ENCODE results near the gene SUSD1.
A peak's percentile ranks its signal among the peaks of the same experiment; 100 is the strongest.

The SUSD1 gene

DNA sequence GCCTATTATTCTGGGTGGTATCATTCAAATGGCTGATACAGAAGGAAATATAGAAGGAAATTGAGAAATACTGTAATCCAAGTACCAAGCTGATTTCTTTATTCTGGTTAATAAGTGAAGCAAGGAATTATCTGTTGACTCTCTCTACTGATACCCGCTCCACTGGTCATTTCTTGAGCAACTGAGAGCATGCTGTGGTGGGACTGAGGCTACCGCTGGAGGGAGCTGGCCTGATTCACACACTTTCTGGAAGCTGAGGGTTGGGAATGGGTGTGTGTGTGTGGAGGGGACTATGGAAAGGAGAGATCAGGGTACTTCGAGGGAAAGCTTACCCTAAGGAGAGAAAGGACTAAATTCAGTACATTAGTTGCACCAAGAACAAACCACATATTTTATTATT, 174.4 kb downstream of the SUSD1 start:
- no peak for ATAC-seq (ENCODE audit: low read depth)
- peaks cover 19% of the 10 kb centered on the region for H3K4me1 Mint-ChIP-seq
- H3K27me3 Mint-ChIP-seq: no peaks in the 10 kb centered on the region
- H3K9me3 Mint-ChIP-seq: no peaks in the 10 kb centered on the region
- no peak overlapping the region for H3K27ac Mint-ChIP-seq
- no peak for DNase-seq (ENCODE audit: low spot score in 2 of 2)
- no peaks in the 10 kb centered on the region for H3K36me3 Mint-ChIP-seq
- no peak overlapping the region for H3K4me3 Mint-ChIP-seq

DNA sequence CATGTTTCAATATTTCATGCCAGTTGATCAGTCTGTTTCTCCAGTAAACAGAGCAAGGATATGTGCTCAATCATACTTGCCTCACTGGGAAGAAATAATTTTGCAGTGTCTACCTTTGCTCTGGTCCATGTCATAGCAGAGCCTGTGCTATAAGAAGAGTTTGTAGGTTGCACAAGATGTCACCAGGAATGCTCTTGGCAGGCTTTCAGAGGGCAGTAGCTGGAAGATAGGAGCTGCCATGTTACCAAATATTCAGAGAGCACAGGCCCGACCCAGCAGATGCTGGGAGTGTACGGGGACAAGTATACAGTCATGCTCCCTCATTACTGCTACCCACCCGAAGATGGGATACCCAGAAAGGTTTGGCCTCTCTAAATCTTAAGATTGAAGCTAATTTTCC, 175.8 kb downstream of the SUSD1 start:
- no peak overlapping the region for H3K4me3 Mint-ChIP-seq
- DNase-seq (ENCODE audit: low spot score in 2 of 2): no peak
- peaks cover 18% of the 10 kb centered on the region for H3K4me1 Mint-ChIP-seq
- no peaks in the 10 kb centered on the region for H3K27me3 Mint-ChIP-seq
- H3K9me3 Mint-ChIP-seq: no peaks in the 10 kb centered on the region
- ATAC-seq (ENCODE audit: low read depth): no peak
- H3K36me3 Mint-ChIP-seq: no peaks in the 10 kb centered on the region
- H3K27ac Mint-ChIP-seq: no peak overlapping the region

DNA sequence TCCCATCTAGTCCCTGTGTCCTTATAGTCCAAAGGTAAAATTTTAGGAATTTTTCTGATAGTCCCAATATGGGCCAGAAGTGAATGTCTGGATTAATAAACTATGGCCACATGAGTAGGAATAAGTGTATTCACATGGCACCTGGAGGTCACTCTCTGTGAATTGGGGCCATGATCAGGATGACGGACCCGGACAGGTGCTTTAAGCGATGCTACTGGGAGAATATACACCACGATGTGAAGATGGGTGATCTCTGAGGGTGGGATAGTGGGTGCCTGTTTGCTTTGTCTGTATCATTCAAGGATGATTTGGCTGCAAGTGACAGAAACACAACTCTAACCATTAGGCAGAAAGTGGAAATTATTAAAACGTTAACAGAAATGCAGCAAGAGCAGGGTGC, 177.3 kb downstream of the SUSD1 start:
- Mint-ChIP-seq H3K9me3 (no peaks in the 10 kb centered on the region), H3K4me3 (no peak overlapping the region), H3K36me3 (no peaks in the 10 kb centered on the region), H3K27ac (no peak overlapping the region), H3K4me1 (peaks cover 16% of the 10 kb centered on the region), H3K27me3 (no peaks in the 10 kb centered on the region)
- DNase-seq (ENCODE audit: low spot score in 2 of 2) (no peak), ATAC-seq (ENCODE audit: low read depth) (no peak)

DNA sequence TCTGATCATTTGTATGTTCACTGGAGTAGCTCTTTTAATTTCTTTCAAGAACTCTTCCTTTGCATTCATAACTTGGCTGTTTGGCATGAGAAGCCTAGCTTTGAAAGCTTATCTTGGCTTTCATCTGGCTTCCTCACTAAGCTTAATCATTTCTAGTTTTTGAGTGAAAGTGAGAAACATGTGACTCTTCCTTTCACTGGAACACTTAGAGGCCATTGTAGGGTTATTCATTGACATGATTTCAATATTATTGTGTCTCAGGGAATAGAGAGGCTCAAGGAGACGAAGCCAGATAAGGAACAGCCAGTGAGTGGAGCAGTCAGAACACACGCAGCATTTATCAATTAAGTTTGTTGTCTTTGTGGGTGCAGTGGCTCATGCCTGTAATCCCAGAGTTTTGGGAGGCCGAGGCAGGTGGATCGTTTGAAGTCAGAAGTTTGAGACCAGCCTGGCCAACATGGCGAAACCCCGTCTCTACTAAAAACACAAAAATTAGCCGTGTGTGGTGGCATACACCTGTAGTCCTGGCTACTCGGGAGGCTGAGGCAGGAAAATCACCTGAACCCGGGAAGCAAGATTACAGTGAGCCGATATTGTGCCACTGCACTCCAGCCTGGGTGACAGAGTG, 180.2 kb downstream of the SUSD1 start:
- Mint-ChIP-seq H3K27me3 (no peaks in the 10 kb centered on the region), H3K9me3 (peaks cover 1% of the 10 kb centered on the region), H3K4me3 (no peak overlapping the region), H3K4me1 (peaks cover 14% of the 10 kb centered on the region), H3K27ac (no peak overlapping the region), H3K36me3 (peaks cover 1% of the 10 kb centered on the region)
- no peak for ATAC-seq (ENCODE audit: low read depth)
- DNase-seq (ENCODE audit: low spot score in 2 of 2): no peak

DNA sequence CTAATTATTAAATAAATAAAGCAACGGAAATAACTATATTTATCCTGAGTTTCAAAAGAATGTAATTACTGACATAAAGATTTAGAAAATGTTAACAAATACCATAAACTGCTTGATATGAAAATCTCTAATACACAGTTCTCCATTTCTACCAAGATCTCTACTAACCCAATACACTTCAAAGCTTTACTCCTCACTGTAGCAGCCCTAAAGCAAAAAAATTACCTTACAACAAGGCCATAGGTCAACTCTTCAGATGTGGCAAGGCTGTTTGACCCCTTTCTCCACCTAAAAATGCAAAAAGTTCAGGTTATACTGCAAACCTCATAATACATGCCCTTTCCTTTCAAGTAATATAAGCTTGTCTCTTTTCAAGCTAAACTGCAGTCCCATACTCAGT, 181.8 kb downstream of the SUSD1 start:
- Mint-ChIP-seq H3K9me3 (peaks cover 1% of the 10 kb centered on the region), H3K27me3 (no peaks in the 10 kb centered on the region), H3K4me1 (peaks cover 14% of the 10 kb centered on the region), H3K36me3 (peaks cover 1% of the 10 kb centered on the region), H3K27ac (peak overlapping the region; percentile 33), H3K4me3 (peak overlapping the region; percentile 35)
- DNase-seq (ENCODE audit: low spot score in 2 of 2): no peak
- ATAC-seq (ENCODE audit: low read depth): no peak

DNA sequence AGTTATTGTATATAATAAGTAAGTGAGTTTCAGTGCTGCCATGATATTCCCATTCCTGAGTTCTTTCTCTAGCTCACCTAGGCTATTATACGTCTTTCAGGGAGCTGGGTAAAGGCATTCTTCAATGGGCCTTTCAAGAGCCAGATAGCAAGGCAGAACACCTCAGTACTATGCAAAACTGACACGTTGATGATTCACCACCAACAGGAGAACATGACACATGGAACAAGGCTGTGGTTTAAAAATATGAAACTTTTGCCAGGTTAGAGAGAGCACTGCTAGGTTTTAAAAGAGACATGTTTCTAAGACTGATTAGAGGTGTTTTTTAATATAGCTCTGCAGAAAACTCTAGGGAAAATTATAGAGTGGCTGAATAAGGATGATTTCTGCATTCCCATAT, 182.6 kb downstream of the SUSD1 start:
- Mint-ChIP-seq H3K27me3 (no peaks in the 10 kb centered on the region), H3K4me1 (peaks cover 17% of the 10 kb centered on the region), H3K27ac (no peak overlapping the region), H3K4me3 (no peak overlapping the region), H3K36me3 (peaks cover 1% of the 10 kb centered on the region), H3K9me3 (peaks cover 1% of the 10 kb centered on the region)
- DNase-seq (ENCODE audit: low spot score in 2 of 2) (no peak), ATAC-seq (ENCODE audit: low read depth) (peak; percentile 80)

DNA sequence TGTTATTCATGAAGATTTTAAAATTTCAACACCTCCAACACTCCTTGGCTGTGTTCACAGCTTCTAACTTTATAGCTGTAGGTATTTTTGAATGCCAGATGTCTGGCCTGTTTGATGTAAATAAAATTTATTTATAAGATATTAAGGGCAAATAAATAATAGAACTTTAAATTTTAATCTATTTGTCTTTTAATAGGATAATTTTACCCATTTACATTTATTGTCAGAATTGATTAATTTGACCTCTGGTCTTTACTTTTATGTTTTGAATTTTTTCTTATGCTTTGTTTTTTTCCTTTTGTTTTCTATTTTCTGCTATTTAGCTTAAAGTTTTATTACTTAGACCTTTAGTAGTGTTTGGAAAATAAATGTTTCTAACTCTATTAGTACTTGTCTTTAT, 183.9 kb downstream of the SUSD1 start:
- H3K36me3 Mint-ChIP-seq: peaks cover 1% of the 10 kb centered on the region
- ATAC-seq (ENCODE audit: low read depth) (no peak), DNase-seq (ENCODE audit: low spot score in 2 of 2) (no peak)
- H3K4me1 Mint-ChIP-seq: peaks cover 24% of the 10 kb centered on the region
- no peak overlapping the region for H3K27ac Mint-ChIP-seq
- H3K9me3 Mint-ChIP-seq: peaks cover 1% of the 10 kb centered on the region
- H3K27me3 Mint-ChIP-seq: no peaks in the 10 kb centered on the region
- no peak overlapping the region for H3K4me3 Mint-ChIP-seq

Measured in memory B cell (primary cell).